GM18517 (cell line): ENCODE measurements around the gene ATXN7L2.

Experiments used
- ATAC-seq: cut with Tn5 transposase; IDR thresholded peaks from one replicate; pipeline ENCODE4 v1.9.1; 2021; ENCODE audit warnings: mild to moderate bottlenecking, moderate library complexity; ENCODE audit not compliant: unreplicated experiment

Gene ATXN7L2

DNA sequence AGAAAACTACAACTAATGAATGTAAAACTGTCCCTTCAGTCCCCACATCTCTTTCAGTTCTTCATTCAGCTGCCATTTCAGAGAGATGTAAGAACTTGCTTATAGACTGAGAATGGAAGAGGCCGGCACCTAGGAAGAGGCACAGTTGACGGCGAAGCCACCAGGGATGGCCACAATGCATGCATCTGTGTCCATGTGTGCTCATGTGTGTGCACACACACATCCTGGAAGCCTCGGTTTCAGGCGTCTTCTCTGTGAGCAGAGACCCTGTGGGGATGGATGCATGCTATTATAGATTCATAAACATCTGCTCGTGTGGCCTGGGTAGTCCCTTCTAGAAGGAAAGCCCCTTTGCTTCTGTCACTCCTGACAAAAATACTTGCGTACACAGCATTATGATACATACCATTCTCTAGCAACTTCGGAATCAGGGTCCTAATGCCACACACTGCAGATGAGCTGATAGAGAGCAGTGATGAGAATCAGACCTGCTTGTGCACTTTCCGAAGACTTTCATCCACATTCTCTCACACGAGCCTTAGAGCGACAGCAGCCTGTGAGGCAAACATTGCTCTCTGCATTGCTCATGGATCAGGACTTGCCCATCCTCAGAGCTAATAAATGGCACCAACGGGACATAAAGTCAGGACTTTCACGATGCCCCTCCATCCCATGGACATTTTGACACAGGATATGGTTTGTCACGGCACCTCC is 43.5 kb downstream of the ATXN7L2 start:
- peak; percentile 60 for ATAC-seq

GRCh38 chr1:109527846-109528695 is 44.4 kb downstream of the ATXN7L2 start:
- no peak for ATAC-seq

DNA sequence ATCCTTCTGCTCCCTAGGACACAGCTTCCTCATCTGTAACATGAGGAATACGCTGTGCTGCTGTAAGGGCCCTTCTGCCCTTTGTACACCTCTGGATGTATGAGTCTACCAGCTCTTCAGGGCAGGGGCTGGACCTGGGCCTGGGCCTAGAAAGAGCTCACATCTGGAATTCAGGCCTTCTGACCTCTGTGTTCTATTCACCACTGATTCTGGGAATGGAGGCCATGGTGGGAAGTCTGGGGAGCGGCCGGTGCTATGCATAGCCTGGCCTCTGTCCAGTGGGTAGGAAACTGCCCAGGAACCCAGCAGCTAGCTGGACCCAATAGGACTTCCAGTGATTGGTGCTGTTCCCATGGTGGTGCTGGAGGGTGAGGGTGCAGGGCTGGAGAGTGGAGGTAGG is 45.0 kb downstream of the ATXN7L2 start:
- no peak for ATAC-seq

DNA sequence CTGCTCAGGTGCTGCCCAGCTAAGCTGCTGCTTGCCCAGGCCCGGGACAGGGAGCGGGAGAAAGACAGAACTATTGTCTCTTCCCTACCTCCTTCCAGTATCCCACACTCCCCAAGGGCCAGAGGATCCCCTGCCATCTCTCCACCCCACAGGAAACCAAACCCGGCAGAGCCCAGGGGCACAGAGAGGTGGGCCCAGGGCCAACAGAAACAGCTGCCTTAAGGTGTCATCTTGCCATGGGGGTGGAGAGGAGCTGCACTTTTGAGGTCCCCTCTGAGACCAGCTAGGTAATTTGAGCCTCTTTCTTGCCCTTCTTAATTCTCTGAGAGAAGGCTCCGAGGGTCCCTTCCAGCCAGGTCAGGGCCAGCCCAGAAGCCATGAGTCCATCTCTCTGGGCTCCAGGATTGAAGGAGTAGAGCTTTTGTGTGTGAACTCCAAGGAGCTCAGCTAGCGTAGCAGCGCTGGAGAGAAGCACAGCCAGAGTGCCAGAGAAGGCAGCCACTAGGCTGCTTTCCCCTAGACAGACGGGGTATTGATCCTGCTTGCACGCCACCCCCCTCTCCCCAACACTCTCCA is 46.3 kb downstream of the ATXN7L2 start:
- ATAC-seq = no peak

GRCh38 chr1:109530457-109531087 is 46.9 kb downstream of the ATXN7L2 start:
- ATAC-seq = no peak

DNA sequence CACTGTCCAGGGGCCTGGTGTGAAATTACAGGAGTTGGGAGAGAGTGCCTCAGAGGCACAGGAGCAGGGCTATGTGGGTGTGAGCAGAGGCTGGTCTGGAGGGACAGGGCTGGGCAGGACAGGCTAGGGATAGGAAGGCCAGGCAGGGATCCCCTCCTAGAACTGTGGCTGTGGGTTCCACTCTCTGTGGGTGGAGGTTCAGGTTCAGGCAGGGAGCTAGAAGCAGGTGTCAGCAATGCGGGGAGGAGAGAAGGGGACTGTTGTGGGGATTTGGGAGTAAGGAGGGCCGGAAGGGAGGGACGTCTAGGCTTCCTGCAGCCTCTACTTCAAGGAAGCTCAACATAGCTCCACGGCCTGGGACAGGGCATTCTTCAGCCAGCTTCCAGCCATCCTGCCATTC is 47.7 kb downstream of the ATXN7L2 start:
- no peak for ATAC-seq

DNA sequence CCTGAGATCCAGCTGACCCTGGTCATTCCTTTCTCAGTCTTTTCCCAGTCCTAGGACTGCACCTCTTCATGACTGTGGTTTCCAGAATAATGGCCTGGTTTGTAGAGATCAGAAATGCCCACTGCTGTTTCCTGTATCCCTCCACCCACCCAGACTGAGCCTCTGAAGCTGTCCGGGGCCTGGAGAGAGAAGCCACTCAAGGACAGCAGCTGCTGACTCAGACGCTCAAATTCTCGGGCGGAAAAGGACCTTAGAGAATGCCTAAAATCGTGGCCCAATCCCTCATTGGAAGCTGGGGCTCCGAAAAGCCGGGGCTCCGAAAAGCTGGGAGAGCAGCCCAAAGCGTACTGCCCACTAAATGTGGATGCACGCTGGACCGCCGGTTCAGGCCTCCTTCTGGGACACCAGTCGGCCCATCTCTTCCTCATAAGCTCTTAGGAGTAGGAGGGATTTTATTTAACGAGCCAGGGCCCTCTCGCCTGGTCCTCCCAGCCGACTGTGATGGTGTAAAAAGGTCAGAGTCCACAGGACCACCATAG is 48.2 kb downstream of the ATXN7L2 start:
- ATAC-seq = no peak

GRCh38 chr1:109532365-109533136 is 48.8 kb downstream of the ATXN7L2 start:
- ATAC-seq = peak; percentile 58

DNA sequence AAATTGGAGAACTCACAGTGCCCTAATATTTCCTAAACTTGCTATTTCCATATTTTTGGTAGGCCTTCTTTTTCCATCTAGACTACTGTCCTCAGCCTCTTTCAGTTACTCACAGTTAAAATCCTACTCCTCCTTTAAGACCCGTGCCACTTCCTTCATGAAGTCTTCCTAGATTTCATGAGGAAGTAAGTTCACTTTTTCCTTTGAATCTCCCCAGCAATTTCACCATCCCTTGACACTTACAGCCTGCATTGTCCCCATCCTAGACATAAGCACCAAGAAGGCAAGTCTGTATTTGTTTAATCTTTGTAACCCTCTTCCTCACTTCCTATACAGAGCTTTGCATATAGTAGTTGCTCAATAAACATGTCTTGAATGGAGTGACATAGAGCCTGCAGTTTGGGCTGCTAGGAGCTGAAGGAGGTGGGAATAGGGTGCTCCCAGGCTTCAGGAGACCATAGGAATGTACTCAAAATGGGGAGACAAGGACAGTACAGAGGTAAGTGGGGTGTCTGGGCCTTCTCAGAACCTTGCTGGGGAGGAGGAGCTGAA is 50.7 kb downstream of the ATXN7L2 start:
- ATAC-seq = no peak

DNA sequence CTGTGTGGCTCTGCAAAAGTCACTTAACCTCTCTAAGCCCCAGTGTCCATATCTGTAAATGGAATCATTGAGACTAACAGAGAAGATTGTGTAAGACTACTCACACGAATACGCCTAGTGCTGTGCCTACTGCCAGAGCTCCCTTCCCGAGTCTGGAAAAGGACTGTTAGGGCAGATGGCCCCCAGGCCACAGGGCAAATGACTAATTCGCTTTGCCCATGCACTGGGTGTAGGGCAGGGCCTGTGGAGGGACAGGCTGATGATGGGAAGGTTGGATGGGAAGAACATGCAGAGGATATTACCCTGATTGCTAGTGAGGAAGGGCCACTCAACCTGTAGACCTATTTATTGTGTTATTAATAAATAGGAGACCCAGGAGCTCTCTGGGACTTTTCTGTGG is 51.8 kb downstream of the ATXN7L2 start:
- ATAC-seq = no peak

DNA sequence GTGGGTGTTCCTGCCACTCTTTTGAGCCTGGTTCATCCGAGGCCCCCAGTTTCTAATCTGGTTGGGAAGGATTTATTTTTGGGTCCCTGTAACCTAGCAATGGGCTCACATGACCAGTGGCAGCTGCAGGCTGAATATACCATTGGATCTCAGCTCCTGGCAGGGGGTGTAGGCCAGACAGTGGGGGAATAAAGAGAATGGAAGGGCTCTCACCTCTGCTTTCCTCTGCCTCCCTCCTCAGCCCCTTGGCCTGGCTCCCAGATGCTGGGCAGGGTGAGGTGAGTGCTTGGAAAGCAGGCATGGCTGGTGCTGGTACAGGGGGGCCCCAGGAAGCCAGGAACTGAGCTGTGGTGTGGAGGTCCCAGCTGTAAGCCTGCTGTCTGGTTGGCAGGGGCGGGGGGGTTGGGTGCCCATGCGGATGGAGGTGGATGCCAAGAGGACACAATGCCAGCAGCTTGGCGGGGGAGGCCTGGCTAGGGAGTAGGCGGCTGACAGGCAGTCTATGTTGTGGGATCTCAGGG is 52.3 kb downstream of the ATXN7L2 start:
- no peak for ATAC-seq

DNA sequence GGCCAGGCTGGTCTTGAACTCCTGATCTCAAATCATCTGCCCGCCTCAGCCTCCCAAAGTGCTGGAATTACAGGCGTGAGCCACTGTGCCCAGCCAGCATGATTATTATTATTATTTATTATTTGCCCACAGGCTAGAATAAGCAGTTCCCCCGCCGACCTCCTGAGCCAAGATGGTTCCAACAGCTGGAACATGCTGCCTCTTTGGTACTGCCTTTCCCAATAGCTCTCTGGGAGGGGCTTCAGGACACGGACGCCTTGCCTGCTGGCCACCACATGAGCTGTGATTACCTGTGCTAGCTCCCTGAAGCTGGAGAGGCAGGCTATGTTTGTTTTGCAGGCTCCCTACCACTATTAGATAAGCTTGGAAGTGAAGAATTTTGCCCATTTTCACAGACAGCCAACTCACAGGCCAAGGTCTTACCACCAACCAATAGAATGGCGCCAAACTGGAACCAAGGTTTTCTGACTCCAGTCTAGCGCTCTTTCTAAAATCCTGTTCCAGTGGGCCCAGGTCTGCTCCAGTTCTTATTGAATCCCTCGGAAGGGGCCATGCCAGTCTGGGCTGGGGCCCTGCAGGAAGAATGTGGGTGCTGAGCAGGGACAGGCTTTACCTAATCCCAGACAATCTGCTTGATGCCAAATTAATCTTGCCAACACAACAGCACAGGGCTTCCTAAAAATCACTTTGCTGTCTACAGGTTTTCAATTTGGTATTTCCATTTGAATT is 53.9 kb downstream of the ATXN7L2 start:
- no peak for ATAC-seq

DNA sequence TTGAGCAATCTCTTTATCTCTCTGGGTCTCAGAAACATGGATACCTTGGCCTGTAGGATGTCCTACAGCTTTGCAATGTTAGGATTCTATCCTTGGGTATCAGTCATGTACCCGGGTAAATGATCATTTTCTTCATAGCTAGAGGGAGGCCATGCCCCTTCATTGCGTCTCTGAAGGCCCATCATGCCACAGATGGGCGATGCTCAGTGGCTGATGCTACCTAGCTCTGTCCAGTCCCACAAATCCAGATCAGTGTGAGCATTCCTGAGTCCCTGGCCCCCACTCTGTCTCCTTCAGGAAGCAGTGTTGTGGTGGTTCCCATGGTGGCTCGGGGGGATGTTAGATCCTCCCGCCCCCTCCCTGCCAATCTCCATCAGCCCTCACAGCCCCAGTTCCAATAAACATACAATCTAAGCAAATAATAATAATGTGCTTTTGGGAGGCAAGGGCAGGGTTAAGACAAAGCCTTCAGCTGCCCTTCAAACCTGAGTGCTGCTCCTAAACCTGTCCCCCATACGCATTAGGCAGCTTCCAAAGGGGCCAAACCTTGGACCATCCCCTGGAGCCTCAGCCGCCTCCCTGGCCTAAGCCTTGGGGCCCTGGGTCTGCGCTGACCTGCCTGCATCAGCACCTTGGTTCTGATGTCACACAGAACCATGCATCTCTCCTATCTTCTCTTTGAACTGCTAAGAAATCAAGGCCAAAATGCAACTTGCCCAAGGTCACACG is 55.3 kb downstream of the ATXN7L2 start:
- no peak for ATAC-seq

- ATAC-seq = no peak
Observed at GRCh38 chr1:109539676-109540075, 56.0 kb downstream of the ATXN7L2 start, which contains the start of gene GPR61. Gene GPR61, plus strand, starts transcription at chr1:109539872. Its CDS starts 3,151 bp downstream, at chr1:109543023.

- ATAC-seq = no peak
Observed at GRCh38 chr1:109541102-109541501, 57.4 kb downstream of the ATXN7L2 start.
